Activated CD4-positive, alpha-beta T cell treated with anti-CD3 and anti-CD28 coated beads, Interleukin-2, Interleukin-6, amounts not matched to agents 100 ng/mL and 50 ng/mL, durations not matched to agents 16 hours and 8 hours (primary cell): ENCODE data around the gene DNAH10.

Experiments used
- DNase-seq: peaks from one replicate; pipeline ENCODE4 v3.0.0-alpha.2; 2020

DNAH10 gene

DNA sequence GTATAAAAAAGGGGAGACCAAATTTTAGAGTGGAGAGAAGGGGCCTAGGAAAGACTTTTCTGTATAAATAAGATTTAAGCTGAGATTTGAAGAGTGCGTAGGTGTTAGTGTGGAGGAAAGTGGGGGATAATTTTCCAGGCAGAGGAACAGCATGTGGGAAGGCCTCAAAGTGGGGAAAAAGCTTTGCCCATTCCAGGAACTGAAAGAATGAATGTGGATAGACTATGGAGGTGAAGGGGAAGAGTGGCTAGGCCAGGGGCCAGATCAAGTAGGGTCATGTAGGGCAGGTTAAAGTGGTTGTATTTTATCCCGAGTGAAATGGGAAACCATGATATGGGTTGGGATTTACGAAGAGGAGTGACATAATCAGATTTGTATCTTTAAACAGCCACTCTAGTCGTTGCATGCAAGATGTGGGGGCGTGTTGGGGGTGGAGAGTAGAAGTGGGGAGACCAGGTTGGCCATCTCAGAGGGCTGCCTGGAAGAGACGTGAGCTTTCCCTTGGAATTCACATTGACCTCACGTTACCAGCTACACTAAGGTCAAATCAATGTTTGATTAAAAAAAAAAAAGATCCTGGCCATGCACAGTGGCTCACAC is 214.2 kb downstream of the DNAH10 start:
- no peak for DNase-seq

DNA sequence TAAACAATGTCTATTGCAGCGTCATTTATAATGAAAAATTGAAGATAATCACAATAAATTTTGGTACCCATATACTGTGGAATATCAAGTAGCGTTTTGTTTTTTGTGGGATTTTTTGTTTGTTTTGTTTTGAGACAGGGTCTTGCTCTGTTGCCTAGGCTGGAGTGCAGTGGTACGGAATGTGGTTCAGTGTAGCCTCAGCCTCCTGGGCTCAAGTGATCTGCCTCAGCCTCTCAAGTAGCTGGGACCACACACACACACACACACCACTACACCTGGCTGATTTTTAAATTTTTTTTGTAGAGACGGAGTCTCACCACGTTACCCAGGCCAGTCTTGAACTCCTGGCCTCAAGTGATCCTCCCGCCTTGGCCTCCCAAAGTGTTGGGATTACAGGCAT is 217.5 kb downstream of the DNAH10 start:
- DNase-seq = no peak

DNA sequence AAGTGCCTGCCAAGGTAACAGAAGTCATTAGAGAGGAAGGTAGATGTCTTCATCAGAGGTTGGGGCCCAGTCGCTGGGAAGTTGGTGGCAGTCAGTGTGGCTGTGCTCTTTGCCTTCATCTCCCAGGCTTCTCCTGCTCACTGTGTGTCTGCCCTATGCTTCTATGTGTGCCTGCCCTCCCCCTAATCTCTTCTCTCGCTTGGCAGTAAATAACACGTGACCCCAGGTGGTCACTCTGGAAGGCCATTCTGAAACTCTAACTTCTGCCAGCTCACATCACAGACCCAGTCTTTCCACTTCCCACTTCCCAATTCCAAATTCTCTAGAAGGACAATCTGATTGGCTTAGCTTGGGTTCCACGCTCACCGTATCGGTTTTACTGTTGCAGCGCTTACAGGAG is 220.2 kb downstream of the DNAH10 start:
- DNase-seq = no peak

DNA sequence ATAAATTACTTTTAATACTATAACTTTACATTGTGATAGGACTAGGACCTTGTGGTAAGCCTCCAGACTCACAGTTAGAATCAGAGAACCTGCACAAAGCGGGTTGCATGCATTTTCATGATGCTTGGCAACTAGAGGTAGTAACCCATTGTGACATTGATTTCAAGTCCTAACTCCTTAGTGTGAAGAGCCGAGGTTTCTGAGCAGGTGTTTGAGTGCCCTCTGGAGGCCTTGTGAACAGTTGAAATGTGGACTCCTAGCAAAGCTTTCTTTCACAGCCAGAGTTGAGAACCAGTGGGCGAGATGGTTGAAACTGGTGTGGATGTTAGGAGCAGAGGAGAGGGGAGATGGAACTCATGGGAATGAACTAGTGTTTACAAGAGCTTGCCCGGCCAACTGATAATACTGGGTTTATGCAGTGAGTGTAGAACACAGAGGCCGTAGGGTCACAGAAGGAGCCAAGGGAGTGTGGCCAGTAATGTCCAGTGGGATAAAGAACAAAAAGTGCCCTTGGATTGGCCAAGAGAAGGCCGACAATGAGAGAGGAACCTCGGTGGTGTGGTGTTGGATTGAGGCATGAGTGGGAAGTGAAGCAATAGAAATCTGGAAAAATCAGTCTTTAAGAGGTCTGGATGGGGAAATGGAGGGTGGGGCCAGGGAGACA is 221.9 kb downstream of the DNAH10 start:
- DNase-seq = peak; percentile 50

DNA sequence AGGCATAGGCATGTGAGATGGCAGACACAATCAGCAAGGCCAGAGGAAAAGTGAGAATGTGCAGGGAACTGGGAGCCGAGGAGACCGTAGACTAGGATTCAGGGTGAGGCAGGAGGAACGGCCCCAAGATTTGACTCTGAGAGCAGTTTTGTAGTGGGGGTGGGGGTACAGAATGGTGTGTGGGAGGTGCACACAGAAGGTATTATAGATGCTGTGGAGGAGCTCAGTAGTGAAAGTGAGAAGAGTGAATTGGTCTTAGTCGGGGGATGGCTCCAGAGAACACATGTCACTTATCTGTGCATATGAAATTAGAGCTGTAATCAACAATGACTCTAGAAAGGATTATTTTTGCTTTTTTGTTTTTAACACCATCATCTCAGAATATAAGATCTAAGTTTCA is 222.8 kb downstream of the DNAH10 start:
- no peak for DNase-seq
